RWPE1 (cell line): Measurements from ENCODE around the gene AK5.

Experiments
- CTCF ChIA-PET: fragments of 350-600 bp; sonication (Branson Sonifier 250); formaldehyde crosslinking; extraction: SDS; loops from one replicate; lab custom pipeline; 2021; lab: Yijun Ruan, JAX
- POLR2A ChIA-PET: fragments of 400-600 bp; formaldehyde crosslinking; extraction: SDS; loops from one replicate; lab custom pipeline; 2020; ENCODE audit warnings: antibody characterized with exemption; ENCODE audit not compliant: low non-redundant PET; lab: Yijun Ruan, JAX
- DNase-seq: peaks from one replicate; pipeline ENCODE4 v3.0.0; 2012; ENCODE audit warnings: low spot score
- H3K27ac ChIP-seq: fragments of 450-650 bp; 2 replicates; pipeline ENCODE4 v1.5.1; 2017
- TF ChIP-seq, protein P1 (sequence below): fragments of 450-650 bp; conservative IDR thresholded peaks from 2 replicates; pipeline ENCODE4 v1.5.1; 2017; ENCODE audit warnings: low read depth, mild to moderate bottlenecking

The AK5 gene

DNA sequence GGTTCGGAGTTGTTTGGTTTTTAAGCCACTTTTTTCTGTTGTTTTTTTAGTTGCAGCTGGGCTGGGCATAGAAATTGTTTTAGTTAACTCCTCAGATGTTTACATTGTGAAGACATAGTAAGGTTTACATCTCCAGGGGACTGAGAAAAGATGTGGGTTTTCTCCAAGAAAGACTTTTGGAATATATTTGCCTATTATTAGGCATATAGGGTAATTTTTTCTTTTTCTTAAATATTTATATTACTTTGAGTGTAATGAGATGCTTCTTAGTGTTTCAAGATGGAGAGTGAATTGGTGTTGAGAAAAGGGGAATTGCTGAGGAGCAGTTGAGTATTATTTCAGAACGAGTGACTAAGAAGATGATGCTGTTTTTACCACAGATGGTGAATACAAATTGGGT lies 36.0 kb upstream of the AK5 start:
- CTCF ChIA-PET: interaction anchor here (0.7 kb wide), 1 partner anchor 205 kb away, joined by 4 read pairs; no protein-coding TSS in a partner anchor
- no peak overlapping the region for H3K27ac ChIP-seq
- TF ChIP-seq, protein P1, sequence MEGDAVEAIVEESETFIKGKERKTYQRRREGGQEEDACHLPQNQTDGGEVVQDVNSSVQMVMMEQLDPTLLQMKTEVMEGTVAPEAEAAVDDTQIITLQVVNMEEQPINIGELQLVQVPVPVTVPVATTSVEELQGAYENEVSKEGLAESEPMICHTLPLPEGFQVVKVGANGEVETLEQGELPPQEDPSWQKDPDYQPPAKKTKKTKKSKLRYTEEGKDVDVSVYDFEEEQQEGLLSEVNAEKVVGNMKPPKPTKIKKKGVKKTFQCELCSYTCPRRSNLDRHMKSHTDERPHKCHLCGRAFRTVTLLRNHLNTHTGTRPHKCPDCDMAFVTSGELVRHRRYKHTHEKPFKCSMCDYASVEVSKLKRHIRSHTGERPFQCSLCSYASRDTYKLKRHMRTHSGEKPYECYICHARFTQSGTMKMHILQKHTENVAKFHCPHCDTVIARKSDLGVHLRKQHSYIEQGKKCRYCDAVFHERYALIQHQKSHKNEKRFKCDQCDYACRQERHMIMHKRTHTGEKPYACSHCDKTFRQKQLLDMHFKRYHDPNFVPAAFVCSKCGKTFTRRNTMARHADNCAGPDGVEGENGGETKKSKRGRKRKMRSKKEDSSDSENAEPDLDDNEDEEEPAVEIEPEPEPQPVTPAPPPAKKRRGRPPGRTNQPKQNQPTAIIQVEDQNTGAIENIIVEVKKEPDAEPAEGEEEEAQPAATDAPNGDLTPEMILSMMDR: no peak
- POLR2A ChIA-PET: no interaction called here
- DNase-seq: no peak

DNA sequence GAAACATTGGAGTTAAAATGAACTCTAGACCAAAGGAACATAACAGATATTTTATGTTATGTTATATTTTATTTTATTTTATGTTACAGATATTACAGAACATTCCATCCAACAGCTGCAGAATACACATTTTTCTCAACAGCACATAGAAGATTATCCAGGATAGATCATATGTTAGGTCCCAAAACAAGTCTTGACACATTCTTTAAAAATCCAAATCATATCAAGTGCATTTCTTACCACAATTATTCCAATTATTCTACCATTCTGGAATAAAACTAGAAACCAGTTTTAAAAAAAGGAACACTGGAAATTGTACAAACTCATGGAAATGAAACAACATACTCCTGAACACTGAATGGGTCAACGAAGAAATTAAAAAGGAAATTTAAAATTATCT lies 31.7 kb upstream of the AK5 start:
- CTCF ChIA-PET: no interaction called here
- DNase-seq: no peak
- TF ChIP-seq, protein P1: no peak
- no peak overlapping the region for H3K27ac ChIP-seq
- POLR2A ChIA-PET: no interaction called here

DNA sequence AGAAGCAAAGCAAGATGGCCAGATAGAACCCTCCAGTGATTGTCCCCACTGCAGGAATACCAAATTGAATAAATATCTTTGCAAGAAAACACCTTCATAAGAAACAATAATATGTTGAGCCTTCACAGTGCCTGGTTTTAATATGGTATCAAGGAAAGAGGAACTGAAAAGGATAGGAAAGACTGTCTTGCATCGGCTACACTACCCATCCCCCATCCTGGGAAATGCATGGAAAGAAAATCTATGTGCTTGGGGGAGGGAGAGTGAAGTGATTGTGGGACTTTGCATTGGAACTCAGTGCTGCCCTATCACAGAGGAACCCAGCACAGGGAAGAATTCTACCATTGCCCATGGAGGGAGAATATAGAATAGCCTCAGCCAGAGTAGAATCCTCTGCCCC lies 28.6 kb upstream of the AK5 start:
- ChIA-PET CTCF (no interaction called here), POLR2A (no interaction called here)
- TF ChIP-seq, protein P1: no peak
- no peak for DNase-seq
- H3K27ac ChIP-seq: no peak overlapping the region

DNA sequence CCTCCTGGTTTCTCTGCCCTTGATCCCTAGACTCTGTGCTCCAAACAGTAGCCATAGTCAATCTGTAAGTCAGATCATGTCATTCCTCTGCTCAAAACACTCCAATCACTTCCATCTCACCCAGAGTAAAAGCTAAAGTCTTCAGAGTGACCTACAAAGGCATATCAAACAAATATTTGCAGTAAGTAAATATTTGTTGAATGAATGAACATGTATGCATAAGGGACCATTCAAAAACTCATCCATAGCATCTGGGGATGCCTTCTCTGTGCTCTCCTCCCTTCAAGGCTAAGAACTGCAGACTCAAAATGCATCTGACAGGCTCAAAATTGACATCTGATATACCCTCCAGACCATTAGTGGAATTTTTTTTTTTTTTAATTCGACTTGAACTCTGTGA lies 18.1 kb upstream of the AK5 start:
- no peak overlapping the region for H3K27ac ChIP-seq
- no peak for DNase-seq
- TF ChIP-seq, protein P1: no peak
- ChIA-PET CTCF (no interaction called here), POLR2A (no interaction called here)

DNA sequence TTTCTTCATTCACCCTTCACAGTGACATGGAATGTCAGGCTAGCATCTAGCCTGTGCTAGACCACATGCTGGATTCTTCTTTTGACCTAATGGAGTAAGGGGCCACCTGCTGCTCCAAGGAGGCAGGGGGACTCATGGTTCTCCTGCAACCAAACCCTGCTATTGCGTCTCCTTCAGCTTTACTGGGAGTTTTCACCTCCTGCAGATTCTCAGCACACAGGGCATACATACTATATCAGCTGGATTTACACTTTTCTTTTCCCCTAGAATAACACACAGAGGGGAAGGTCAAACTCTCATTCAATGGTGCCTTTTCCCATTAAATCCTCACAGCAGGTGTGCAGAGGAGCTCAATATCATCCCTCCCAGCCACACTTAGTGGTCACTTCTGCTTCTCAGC lies 16.6 kb upstream of the AK5 start:
- POLR2A ChIA-PET: no interaction called here
- no peak for DNase-seq
- TF ChIP-seq, protein P1: no peak
- H3K27ac ChIP-seq: no peak overlapping the region
- CTCF ChIA-PET: no interaction called here

DNA sequence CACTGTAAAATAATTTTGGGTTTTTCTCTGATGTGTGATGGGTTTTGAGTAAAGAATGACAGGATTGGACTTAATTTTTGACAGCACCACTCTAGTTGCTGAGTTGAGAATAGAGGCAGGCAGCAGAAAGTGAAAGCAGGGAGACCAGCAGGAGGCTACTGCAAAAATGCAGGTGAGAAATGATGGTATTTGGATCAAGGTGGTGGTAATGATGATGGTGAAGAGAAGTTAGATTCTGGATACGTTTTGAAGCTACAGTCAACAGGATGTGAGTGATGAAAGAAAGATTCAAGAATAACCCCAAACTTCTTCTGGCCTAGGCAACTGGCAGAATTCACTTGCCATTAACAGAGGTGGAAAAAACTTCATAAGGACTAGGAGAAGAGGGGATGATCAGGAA lies 14.8 kb upstream of the AK5 start:
- ChIA-PET POLR2A (no interaction called here), CTCF (no interaction called here)
- no peak overlapping the region for H3K27ac ChIP-seq
- no peak for DNase-seq
- TF ChIP-seq, protein P1: no peak
